ENCODE results near the gene C12orf76.
A peak's percentile ranks its signal among the peaks of the same experiment; 100 is the strongest.
"Not testable (repeated sequence)": the region's sequence is repeated elsewhere in the genome, so short reads cannot be mapped to it uniquely, and the experiment has no call there.

Gene C12orf76

GRCh38 chr12:110075880-110076279, 27.6 kb upstream of the C12orf76 start:
- Histone ChIP-seq H3K4me3 (replicated peaks; ENCODE audit: insufficient read depth, low read length) (no peak overlapping the region), H3K27me3 (ENCODE audit: insufficient read depth, poor library complexity, severe bottlenecking) (no peaks in the 10 kb centered on the region), H3K27ac (replicated peaks) (no peak overlapping the region)
- no peak for DNase-seq (ENCODE audit: low read depth in 1 of 2, low spot score in 1 of 2)
- TF ChIP-seq POLR2AphosphoS5 (IDR thresholded peaks at IDR 0.05; ENCODE audit: low read depth) (no peak), SPI1 (IDR thresholded peaks at IDR 0.05; ENCODE audit: borderline replicate concordance, low read depth) (no peak), CTCF (IDR thresholded peaks at IDR 0.05; ENCODE audit: insufficient read depth, low read length) (no peak), GABPA (IDR thresholded peaks at IDR 0.05; ENCODE audit: low read depth) (no peak), REST (IDR thresholded peaks at IDR 0.05; ENCODE audit: insufficient replicate concordance, low read depth) (no peak)

GRCh38 chr12:110074089-110074488, 25.8 kb upstream of the C12orf76 start:
- no peaks in the 10 kb centered on the region for H3K27me3 ChIP-seq (ENCODE audit: insufficient read depth, poor library complexity, severe bottlenecking)
- DNase-seq (ENCODE audit: low read depth in 1 of 2, low spot score in 1 of 2): no peak
- no peak overlapping the region for H3K27ac ChIP-seq (replicated peaks)
- H3K4me3 ChIP-seq (replicated peaks; ENCODE audit: insufficient read depth, low read length): no peak overlapping the region
- TF ChIP-seq CTCF (IDR thresholded peaks at IDR 0.05; ENCODE audit: insufficient read depth, low read length): no peak
- TF ChIP-seq SPI1 (IDR thresholded peaks at IDR 0.05; ENCODE audit: borderline replicate concordance, low read depth): no peak
- TF ChIP-seq POLR2AphosphoS5 (IDR thresholded peaks at IDR 0.05; ENCODE audit: low read depth): no peak
- TF ChIP-seq REST (IDR thresholded peaks at IDR 0.05; ENCODE audit: insufficient replicate concordance, low read depth): no peak
- TF ChIP-seq GABPA (IDR thresholded peaks at IDR 0.05; ENCODE audit: low read depth): no peak

- peak overlapping the region; percentile 22 for H3K4me3 ChIP-seq (replicated peaks; ENCODE audit: insufficient read depth, low read length)
- no peaks in the 10 kb centered on the region for H3K27me3 ChIP-seq (ENCODE audit: insufficient read depth, poor library complexity, severe bottlenecking)
- DNase-seq (ENCODE audit: low read depth in 1 of 2, low spot score in 1 of 2): no peak
- TF ChIP-seq POLR2AphosphoS5 (IDR thresholded peaks at IDR 0.05; ENCODE audit: low read depth) (no peak), CTCF (IDR thresholded peaks at IDR 0.05; ENCODE audit: insufficient read depth, low read length) (no peak), GABPA (IDR thresholded peaks at IDR 0.05; ENCODE audit: low read depth) (no peak), SPI1 (IDR thresholded peaks at IDR 0.05; ENCODE audit: borderline replicate concordance, low read depth) (peak; percentile 32), REST (IDR thresholded peaks at IDR 0.05; ENCODE audit: insufficient replicate concordance, low read depth) (no peak)
- H3K27ac ChIP-seq (replicated peaks): no peak overlapping the region
These were observed 24.9 kb upstream of the C12orf76 start for GRCh38 chr12:110073049-110073831.

GRCh38 chr12:110072636-110073035, 24.3 kb upstream of the C12orf76 start:
- not testable (repeated sequence) for DNase-seq (ENCODE audit: low read depth in 1 of 2, low spot score in 1 of 2); H3K27ac ChIP-seq (replicated peaks); H3K4me3 ChIP-seq (replicated peaks; ENCODE audit: insufficient read depth, low read length); H3K27me3 ChIP-seq (ENCODE audit: insufficient read depth, poor library complexity, severe bottlenecking)
